Measurements from ENCODE around the gene TSPAN11.

DNA sequence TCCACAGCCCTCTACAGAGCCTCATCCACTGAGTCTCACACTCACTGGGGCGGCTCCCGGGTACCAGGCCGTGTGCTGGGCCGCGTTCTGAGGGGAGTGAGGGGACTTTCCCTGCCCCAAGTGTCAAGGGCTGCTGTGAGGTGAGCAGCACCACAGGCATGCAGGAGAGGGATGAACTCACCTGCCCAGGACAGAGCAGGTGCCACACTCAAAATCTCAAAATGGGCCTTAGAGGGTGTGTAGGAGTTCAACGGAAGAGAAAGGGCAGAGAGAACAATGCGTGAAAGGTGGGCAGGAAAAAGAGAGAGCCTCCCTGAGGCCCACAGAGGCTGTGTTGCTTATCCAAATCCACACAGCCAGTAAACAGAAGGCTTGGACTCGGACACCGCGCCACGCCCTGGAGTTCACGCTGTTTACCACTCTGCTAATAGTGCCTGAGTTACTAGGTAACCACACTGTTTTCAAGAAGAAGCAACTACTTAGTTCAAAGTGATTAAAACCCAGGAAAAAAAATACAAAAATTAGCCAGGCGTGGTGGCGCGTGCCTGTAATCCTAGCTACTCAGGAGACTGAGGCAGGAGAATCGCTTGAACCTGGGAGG, 32.7 kb downstream of the TSPAN11 start:
- TF ChIP-seq, protein P1, sequence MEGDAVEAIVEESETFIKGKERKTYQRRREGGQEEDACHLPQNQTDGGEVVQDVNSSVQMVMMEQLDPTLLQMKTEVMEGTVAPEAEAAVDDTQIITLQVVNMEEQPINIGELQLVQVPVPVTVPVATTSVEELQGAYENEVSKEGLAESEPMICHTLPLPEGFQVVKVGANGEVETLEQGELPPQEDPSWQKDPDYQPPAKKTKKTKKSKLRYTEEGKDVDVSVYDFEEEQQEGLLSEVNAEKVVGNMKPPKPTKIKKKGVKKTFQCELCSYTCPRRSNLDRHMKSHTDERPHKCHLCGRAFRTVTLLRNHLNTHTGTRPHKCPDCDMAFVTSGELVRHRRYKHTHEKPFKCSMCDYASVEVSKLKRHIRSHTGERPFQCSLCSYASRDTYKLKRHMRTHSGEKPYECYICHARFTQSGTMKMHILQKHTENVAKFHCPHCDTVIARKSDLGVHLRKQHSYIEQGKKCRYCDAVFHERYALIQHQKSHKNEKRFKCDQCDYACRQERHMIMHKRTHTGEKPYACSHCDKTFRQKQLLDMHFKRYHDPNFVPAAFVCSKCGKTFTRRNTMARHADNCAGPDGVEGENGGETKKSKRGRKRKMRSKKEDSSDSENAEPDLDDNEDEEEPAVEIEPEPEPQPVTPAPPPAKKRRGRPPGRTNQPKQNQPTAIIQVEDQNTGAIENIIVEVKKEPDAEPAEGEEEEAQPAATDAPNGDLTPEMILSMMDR (IDR thresholded peaks at IDR 0.05): no peak
- TF ChIP-seq ZFX (IDR thresholded peaks at IDR 0.05; ENCODE audit: borderline replicate concordance): no peak

Data from 22Rv1 (cell line).